HG03097 (cell line): ENCODE data around the gene MISP.

ENCODE experiments used
- ATAC-seq: cut with Tn5 transposase; IDR thresholded peaks from one replicate; pipeline ENCODE4 v1.9.1; 2021; ENCODE audit not compliant: unreplicated experiment, low FRiP score

MISP gene

DNA sequence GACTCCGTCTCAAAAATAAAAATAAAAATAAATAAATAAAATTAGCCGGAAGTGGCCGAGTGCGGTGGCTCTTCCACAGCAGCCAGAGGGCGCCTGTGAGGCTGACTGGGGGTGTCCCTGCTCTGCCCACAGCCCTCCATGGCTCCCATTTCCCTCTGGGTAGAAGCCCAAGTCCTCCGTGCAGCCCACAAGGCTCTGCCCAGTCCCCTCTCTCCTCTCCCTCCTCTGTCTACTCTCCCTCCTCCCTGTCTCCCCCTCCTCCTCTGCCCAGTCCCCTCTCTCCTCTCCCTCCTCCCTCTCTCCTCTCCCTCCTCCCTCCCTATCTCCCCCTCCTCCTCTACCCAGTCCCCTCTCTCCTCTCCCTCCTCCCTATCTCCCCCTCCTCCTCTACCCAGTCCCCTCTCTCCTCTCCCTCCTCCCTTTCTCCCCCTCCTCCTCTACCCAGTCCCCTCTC lies 20.4 kb downstream of the MISP start:
- no peak for ATAC-seq

DNA sequence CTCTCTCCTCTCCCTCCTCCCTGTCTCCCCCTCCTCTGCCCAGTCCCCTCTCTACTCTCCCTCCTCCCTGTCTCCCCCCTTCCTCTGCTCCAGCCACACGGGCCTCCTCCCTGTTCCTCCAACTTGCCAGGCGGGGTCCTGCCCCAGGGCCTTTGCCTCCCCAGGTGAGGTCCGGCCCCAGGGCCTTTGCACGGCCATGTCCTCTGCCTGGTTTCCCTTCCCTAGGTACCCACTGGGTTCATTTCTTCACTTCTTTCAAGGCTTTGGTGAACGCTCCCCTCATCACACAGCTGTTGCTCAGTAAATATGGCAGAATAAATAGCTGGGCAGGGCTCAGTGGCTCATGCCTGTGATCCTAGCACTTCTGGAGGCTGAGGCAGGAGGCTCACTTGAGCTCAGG lies 21.2 kb downstream of the MISP start:
- ATAC-seq = no peak

GRCh38 chr19:772730-773436 lies 22.0 kb downstream of the MISP start:
- no peak for ATAC-seq

DNA sequence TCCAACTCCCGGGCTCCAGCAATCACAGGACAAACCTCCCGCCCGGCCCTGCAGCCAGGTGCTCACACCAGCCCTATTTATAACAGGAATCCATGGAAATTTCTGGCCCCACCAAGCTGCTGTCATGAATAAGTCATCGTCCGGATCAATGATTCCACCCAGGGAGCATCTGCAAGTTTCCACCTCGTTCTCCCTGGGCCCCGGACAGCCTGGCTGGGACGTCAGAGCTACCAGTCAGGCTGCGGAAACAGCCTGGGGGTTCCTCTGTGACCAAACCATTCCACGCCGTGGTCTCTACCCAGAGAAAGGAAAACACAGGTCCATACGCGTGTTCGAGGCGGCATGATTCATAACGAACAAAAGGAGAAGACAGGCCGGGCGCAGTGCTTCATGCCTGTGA lies 25.6 kb downstream of the MISP start:
- no peak for ATAC-seq

- no peak for ATAC-seq
These were observed 28.2 kb downstream of the MISP start for GRCh38 chr19:778910-779653.

- no peak for ATAC-seq
These were observed 30.0 kb downstream of the MISP start for GRCh38 chr19:780935-781334.

GRCh38 chr19:781800-782184 lies 30.9 kb downstream of the MISP start:
- ATAC-seq = no peak

GRCh38 chr19:782185-782877 lies 31.4 kb downstream of the MISP start:
- no peak for ATAC-seq

DNA sequence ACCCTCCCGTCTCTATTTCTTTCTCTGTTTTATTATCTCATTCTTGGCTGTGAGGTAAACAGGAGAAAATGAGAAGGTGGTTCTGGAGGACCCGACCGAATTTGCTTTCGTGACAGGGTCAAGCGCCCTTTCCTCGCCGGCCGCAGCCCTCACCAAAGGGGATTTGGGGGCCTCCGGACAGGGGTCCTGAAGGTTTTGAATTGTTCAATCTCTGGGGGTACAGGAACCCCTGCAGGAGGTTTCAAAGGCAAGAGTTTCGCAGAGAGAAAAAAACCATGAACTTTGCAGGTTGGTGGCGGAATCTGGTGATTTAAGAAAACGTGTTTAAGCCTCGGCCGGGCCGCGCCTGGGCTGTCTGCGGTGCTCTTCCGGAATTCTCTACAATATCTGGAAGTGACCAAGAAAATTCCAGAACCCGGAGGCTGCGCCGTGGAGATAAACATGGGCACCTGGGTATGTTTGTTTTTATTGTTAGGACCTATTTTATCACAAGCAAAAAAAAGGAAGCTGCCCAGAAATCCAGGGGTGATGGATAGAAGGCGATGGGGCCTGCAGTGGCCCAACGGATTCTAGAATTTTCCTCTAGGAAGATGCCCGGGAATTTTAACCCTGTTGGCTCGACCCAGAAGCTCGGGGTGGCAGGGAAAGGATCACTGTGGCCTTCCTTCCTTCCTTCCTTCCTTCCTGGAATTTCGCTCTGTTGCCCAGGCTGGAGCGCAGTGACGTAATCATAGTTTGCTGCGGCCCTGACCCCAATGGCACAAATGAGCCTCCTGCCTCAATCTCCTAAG lies 32.2 kb downstream of the MISP start:
- ATAC-seq = no peak

DNA sequence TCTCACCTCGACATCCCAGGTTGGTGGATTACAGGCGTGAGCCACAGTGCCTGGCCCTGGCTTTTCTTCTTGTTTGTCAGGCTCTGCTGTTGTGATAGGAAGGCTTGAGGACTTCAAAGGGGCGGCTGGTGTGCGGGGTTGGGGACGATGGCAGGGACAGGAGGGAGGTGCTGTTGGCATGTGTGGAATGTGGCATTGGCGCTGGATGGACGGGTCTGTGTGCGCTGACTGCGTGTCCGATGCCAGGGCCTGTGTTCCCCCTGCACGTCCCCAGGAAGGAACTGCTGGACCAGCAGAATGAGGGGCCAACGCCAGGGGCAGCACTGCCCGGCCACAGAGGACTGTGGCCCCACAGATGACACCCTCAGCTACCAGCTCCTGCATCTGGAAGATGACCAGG lies 33.6 kb downstream of the MISP start:
- no peak for ATAC-seq

DNA sequence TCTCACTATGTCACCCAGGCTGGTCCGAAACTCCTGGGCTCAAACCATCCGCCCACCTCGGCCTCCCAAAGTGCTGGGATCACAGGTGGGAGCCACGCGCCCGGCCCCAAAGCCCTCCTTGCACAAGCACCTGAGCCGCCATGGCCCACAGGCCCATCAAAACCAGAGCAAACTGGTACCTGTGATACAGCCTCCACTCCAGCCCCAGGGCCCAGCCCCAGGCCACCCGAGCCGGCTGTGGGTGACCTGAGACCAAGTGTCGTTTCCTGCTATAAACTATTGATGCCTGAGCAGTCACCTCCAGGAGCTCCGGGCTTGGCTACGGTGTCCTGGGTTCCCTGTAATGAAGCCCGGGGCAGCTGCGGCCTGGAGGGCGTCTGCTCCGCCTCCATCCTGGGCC lies 36.6 kb downstream of the MISP start:
- no peak for ATAC-seq

- ATAC-seq = no peak
These were observed 37.7 kb downstream of the MISP start for GRCh38 chr19:788686-788982.

DNA sequence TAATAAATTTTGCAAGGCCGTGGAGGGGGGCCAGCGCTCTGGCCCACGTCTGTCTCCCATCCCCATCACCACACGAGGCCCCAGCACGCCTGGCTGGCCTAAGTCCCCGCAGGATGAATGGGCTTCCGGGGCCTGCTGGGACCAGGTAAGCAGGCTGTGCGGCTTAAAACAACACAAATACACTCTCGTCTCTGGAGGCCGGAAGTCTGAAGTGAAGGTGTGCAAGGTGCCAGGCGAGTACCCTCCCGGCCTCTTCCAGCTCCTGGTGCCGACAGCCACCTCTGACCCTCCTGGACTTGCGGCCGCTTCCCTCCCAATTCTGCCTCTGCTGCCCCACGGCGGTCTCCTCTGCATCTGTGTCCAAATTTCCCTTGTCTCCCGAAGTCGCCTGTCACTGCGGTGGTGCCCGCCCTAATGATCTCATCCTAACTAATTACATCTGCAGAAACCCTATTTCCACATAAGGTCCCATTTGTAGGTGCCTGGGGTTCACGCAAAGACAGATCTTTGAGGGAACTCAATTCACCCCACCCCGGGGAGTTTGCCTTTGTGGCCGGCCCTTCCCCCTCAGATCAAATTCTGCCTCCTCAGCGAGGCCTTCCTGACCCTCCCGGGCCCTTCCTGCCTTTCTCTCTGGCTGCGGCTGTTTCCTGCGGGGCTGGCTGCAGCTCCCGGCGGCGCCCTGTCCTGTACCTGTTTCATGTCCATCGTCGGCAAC lies 38.2 kb downstream of the MISP start:
- no peak for ATAC-seq

- ATAC-seq = no peak
These were observed 38.8 kb downstream of the MISP start for GRCh38 chr19:789701-790060.

- ATAC-seq = no peak
These were observed 40.2 kb downstream of the MISP start for GRCh38 chr19:791007-791566.

- ATAC-seq = no peak
These were observed 40.8 kb downstream of the MISP start for GRCh38 chr19:791567-792305.

DNA sequence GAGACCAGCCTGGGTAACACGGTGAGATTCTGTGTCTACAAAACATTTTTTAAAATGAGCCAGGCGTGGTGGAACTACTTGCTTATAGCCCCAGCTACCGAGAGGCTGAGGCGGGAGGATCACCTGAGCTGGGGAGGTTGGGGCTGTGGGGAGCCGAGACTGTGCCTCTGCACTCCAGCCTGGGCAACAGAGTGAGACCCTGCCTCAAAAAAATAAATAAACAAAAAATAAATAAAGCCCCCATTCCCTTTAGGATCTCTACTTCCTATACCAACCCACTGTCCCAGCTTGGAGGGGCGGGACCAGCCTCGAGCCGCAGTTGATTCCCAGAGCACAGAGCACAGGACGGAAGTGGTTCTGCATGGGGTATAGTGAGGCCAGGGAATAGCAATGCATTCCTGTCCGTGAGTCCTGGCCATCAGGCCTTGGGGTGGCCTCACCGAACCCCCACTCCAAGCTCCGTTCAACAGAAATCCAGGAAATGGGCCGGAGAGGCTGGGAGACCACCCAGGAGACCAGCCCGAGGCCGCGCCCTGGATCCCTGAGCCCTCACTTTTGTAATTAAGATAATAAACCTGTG lies 41.5 kb downstream of the MISP start:
- ATAC-seq = no peak

GRCh38 chr19:793806-794205 lies 42.9 kb downstream of the MISP start:
- ATAC-seq = no peak

- ATAC-seq = no peak
These were observed 44.2 kb downstream of the MISP start for GRCh38 chr19:795073-795611.
